GM18861 (cell line): ENCODE results near the gene CCL27.

Source experiments
- ATAC-seq: cut with Tn5 transposase; IDR thresholded peaks from one replicate; pipeline ENCODE4 v1.9.1; 2021; ENCODE audit not compliant: unreplicated experiment

The CCL27 gene

GRCh38 chr9:34684816-34685215 lies 22.4 kb upstream of the CCL27 start:
- ATAC-seq, result no peak

GRCh38 chr9:34684145-34684544 lies 21.7 kb upstream of the CCL27 start:
- no peak for ATAC-seq

- no peak for ATAC-seq
These were observed 13.4 kb upstream of the CCL27 start for GRCh38 chr9:34675869-34676268.

GRCh38 chr9:34675048-34675714 lies 12.7 kb upstream of the CCL27 start:
- ATAC-seq, result no peak

GRCh38 chr9:34674440-34674839 lies 12.0 kb upstream of the CCL27 start:
- no peak for ATAC-seq

GRCh38 chr9:34671307-34671706 lies 8.8 kb upstream of the CCL27 start:
- no peak for ATAC-seq

- no peak for ATAC-seq
These were observed 7.5 kb upstream of the CCL27 start for GRCh38 chr9:34669809-34670562.

GRCh38 chr9:34665381-34666250 lies 3.2 kb upstream of the CCL27 start:
- ATAC-seq, result peak; percentile 50

GRCh38 chr9:34665067-34665380 lies 2.6 kb upstream of the CCL27 start:
- no peak for ATAC-seq

- ATAC-seq, result peak; percentile 36
These were observed 2.0 kb upstream of the CCL27 start for GRCh38 chr9:34664281-34665066.

GRCh38 chr9:34663303-34663605 lies 797 bp upstream of the CCL27 start:
- no peak for ATAC-seq

- ATAC-seq, result no peak
These were observed 2.7 kb downstream of the CCL27 start for GRCh38 chr9:34659592-34660253.

- no peak for ATAC-seq
These were observed 4.0 kb downstream of the CCL27 start for GRCh38 chr9:34658461-34658860.

- no peak for ATAC-seq
These were observed 5.5 kb downstream of the CCL27 start for GRCh38 chr9:34656992-34657391.

GRCh38 chr9:34655394-34655793 lies 7.1 kb downstream of the CCL27 start:
- no peak for ATAC-seq

- ATAC-seq, result no peak
These were observed 8.0 kb downstream of the CCL27 start for GRCh38 chr9:34654323-34655051.

- no peak for ATAC-seq
These were observed 9.0 kb downstream of the CCL27 start for GRCh38 chr9:34653151-34654072.

GRCh38 chr9:34652602-34653000 lies 9.9 kb downstream of the CCL27 start:
- ATAC-seq, result no peak
